NB4 (cell line): Measurements from ENCODE around the gene THBS4.

Source experiments
- DNase-seq: peaks from one replicate; pipeline ENCODE4 v3.0.0; 2010; ENCODE audit warnings: low read depth
- H3K4me3 ChIP-seq: one replicate; pipeline ENCODE4 v1.5.1; 2011; ENCODE audit warnings: mild to moderate bottlenecking, low read depth, low read length, moderate library complexity
- CTCF ChIP-seq: IDR thresholded peaks from one replicate; pipeline ENCODE4 v1.5.1; 2012; ENCODE audit warnings: low read depth, low read length
- MAX ChIP-seq: IDR thresholded peaks from 2 replicates; pipeline ENCODE4 v1.6.1; 2011; ENCODE audit warnings: low read depth, low read length
- MYC ChIP-seq: IDR thresholded peaks from 2 replicates; pipeline ENCODE4 v1.6.1; 2011; ENCODE audit warnings: low read depth, low read length
- POLR2A ChIP-seq: IDR thresholded peaks from 2 replicates; pipeline ENCODE4 v1.6.1; 2011; ENCODE audit warnings: mild to moderate bottlenecking; ENCODE audit not compliant: insufficient read length; ENCODE audit errors: extremely low read depth

Gene THBS4

GRCh38 chr5:80061547-80061946 is 26.4 kb downstream of the THBS4 start:
- DNase-seq: no peak
- TF ChIP-seq CTCF (no peak), MAX (no peak), MYC (no peak), POLR2A (no peak)
- H3K4me3 ChIP-seq: no peak overlapping the region

GRCh38 chr5:80064124-80064523 is 29.0 kb downstream of the THBS4 start:
- no peak for DNase-seq
- TF ChIP-seq MYC (no peak), POLR2A (no peak), CTCF (no peak), MAX (no peak)
- no peak overlapping the region for H3K4me3 ChIP-seq

- DNase-seq: peak; percentile 39
- TF ChIP-seq POLR2A (no peak), MYC (no peak), MAX (no peak), CTCF (no peak)
- H3K4me3 ChIP-seq: no peak overlapping the region
Measured at GRCh38 chr5:80067016-80067415, 31.9 kb downstream of the THBS4 start.

- peak; percentile 13 for DNase-seq
- H3K4me3 ChIP-seq: no peak overlapping the region
- no peak for TF ChIP-seq MYC
- TF ChIP-seq MAX: no peak
- TF ChIP-seq CTCF: no peak
- TF ChIP-seq POLR2A: no peak
Measured at GRCh38 chr5:80067531-80068245, 32.5 kb downstream of the THBS4 start.

- no peak for DNase-seq
- TF ChIP-seq POLR2A: no peak
- TF ChIP-seq MYC: no peak
- no peak for TF ChIP-seq CTCF
- TF ChIP-seq MAX: no peak
- H3K4me3 ChIP-seq: no peak overlapping the region
Measured at GRCh38 chr5:80068246-80068636, 33.1 kb downstream of the THBS4 start.

- no peak for DNase-seq
- no peak for TF ChIP-seq CTCF
- TF ChIP-seq POLR2A: no peak
- no peak for TF ChIP-seq MYC
- TF ChIP-seq MAX: no peak
Measured at GRCh38 chr5:80068775-80069174, 33.6 kb downstream of the THBS4 start.

More at GRCh38 chr5:80068775-80069174, 33.6 kb downstream of the THBS4 start:
- H3K4me3 ChIP-seq: no peak overlapping the region
